SH-SY5Y (cell line): ENCODE data around the gene MPPED1.

Source experiments
- GATA2 ChIP-seq: IDR thresholded peaks from 2 replicates; pipeline ENCODE4 v1.6.1; 2011; ENCODE audit warnings: mild to moderate bottlenecking, low read depth, low read length
- GATA3 ChIP-seq: IDR thresholded peaks from 2 replicates; pipeline ENCODE4 v1.6.1; 2011; ENCODE audit warnings: low read depth, mild to moderate bottlenecking, low read length, moderate library complexity

DNA sequence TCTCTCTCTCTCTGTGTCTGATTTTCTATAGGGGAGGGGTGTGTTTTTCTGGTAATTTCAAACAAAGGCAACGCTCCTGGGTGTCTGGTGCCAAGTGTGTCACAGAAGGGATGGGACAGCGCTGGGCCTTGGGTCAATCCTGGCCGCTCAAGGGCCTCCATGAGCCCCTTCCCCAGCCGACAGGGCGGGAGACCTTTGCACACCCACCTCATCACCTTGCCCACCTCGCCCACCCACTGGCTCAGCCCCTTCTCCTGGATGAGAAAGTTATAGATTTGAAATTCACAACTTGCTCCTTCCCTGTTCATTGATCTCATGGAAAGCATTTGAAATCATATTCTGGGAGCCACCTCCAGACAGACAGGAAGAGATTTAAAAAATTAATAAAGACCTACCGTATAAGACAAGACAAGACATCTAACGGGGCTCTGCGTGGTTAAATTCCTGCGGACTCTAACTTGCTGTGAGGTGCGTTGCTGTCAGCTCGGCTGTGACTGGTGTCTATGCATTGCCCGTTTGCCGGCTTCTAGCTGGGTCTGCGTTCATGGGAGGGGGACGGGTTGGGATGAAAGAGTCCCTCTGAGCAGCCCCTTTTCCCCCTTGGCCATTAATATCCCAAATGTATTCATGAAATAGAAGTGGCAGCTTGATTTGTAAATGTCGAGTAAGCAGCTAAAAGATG, 27.0 kb downstream of the MPPED1 start:
- TF ChIP-seq GATA3 = no peak
- TF ChIP-seq GATA2 = no peak
